M059J (cell line): ENCODE data around the gene DUSP10. TPM values are rescaled to one million over a fixed set of nuclear protein-coding genes. Genes with fewer than 3 reads are reported as not detected.

Experiments
- DNase-seq: peaks from one replicate; pipeline ENCODE4 v3.0.0-alpha.2; 2012; ENCODE audit warnings: low read depth
- total RNA-seq: library from RNA; depleted of rRNA; stranded (reverse); fragments of >200 nt; shearing (Covaris generic); gene quantifications from 2 replicates; pipeline ENCODE4 v1.2.3, GENCODE V29; 2014

DUSP10 gene
- total RNA-seq, 1 experiment from 2014 or later = 51.8 TPM

- DNase-seq = no peak
Observed at GRCh38 chr1:221714227-221715152, 27.4 kb downstream of the DUSP10 start.

- no peak for DNase-seq
Observed at GRCh38 chr1:221712776-221713431, 29.0 kb downstream of the DUSP10 start.

GRCh38 chr1:221712198-221712684, 29.6 kb downstream of the DUSP10 start:
- DNase-seq = peak; percentile 87

GRCh38 chr1:221711656-221712055, 30.2 kb downstream of the DUSP10 start:
- no peak for DNase-seq

GRCh38 chr1:221711063-221711577, 30.8 kb downstream of the DUSP10 start:
- DNase-seq = no peak

GRCh38 chr1:221709854-221710253, 32.0 kb downstream of the DUSP10 start:
- no peak for DNase-seq

GRCh38 chr1:221708987-221709386, 32.9 kb downstream of the DUSP10 start:
- DNase-seq = peak; percentile 86

GRCh38 chr1:221708076-221708571, 33.8 kb downstream of the DUSP10 start:
- peak; percentile 72 for DNase-seq

GRCh38 chr1:221706876-221707582, 34.9 kb downstream of the DUSP10 start:
- DNase-seq = no peak

- no peak for DNase-seq
Observed at GRCh38 chr1:221706191-221706590, 35.7 kb downstream of the DUSP10 start.

GRCh38 chr1:221704306-221704705, 37.6 kb downstream of the DUSP10 start:
- no peak for DNase-seq

- DNase-seq = no peak
Observed at GRCh38 chr1:221701570-221702186, 40.2 kb downstream of the DUSP10 start.

GRCh38 chr1:221700948-221701347, 40.9 kb downstream of the DUSP10 start:
- no peak for DNase-seq

- DNase-seq = no peak
Observed at GRCh38 chr1:221700536-221700935, 41.4 kb downstream of the DUSP10 start.

GRCh38 chr1:221699978-221700519, 41.8 kb downstream of the DUSP10 start:
- no peak for DNase-seq

GRCh38 chr1:221699577-221699976, 42.3 kb downstream of the DUSP10 start:
- peak; percentile 59 for DNase-seq

GRCh38 chr1:221698579-221699349, 43.1 kb downstream of the DUSP10 start:
- DNase-seq = no peak

- DNase-seq = peak; percentile 66
Observed at GRCh38 chr1:221697923-221698425, 43.9 kb downstream of the DUSP10 start.

- DNase-seq = no peak
Observed at GRCh38 chr1:221696718-221697461, 45.0 kb downstream of the DUSP10 start.
